SK-N-SH (cell line): ENCODE data around the gene TNFRSF11A.

Experiments
- CTCF ChIP-seq: fragments of 200-600 bp; sonication (generic); IDR thresholded peaks from 2 replicates; pipeline ENCODE4 v1.6.1; 2017; ENCODE audit warnings: antibody characterized with exemption, mild to moderate bottlenecking, moderate library complexity
- ELF1 ChIP-seq: IDR thresholded peaks from 2 replicates; pipeline ENCODE4 v1.4.0; 2012
- EP300 ChIP-seq, 2 experiments: IDR thresholded peaks; 2 replicates each; pipeline versions ENCODE4 v1.4.0 to v1.6.1; 2012; ENCODE audit warnings: borderline replicate concordance in 1 of 2, low read depth in 1 of 2, low read length in 1 of 2
- EZH2phosphoT487 ChIP-seq: fragments of 200-600 bp; sonication (generic); IDR thresholded peaks from 2 replicates; pipeline ENCODE4 v1.6.1; 2017; ENCODE audit warnings: low read depth, mixed run types, mild to moderate bottlenecking, antibody characterized with exemption, moderate library complexity, borderline replicate concordance
- FOXM1 ChIP-seq: IDR thresholded peaks from 2 replicates; pipeline ENCODE4 v1.4.0; 2012; ENCODE audit warnings: low read depth, mild to moderate bottlenecking
- GABPA ChIP-seq: IDR thresholded peaks from 2 replicates; pipeline ENCODE4 v1.4.0; 2012; ENCODE audit warnings: low read depth, mild to moderate bottlenecking
- MXI1 ChIP-seq: IDR thresholded peaks from 2 replicates; pipeline ENCODE4 v1.6.1; 2012; ENCODE audit warnings: mild to moderate bottlenecking, low read depth, low read length, improper control_type of control experiment
- POLR2AphosphoS5 ChIP-seq: IDR thresholded peaks from 2 replicates; pipeline ENCODE4 v1.6.1; 2012; ENCODE audit warnings: low read depth, low read length
- RAD21 ChIP-seq: IDR thresholded peaks from 2 replicates; pipeline ENCODE4 v1.6.1; 2012; ENCODE audit warnings: mild to moderate bottlenecking, low read length
- USF2 ChIP-seq: fragments of 150-350 bp; IDR thresholded peaks from 2 replicates; pipeline ENCODE4 v1.6.1; 2017; ENCODE audit warnings: antibody characterized with exemption, low read length, low read depth, borderline replicate concordance

DNA sequence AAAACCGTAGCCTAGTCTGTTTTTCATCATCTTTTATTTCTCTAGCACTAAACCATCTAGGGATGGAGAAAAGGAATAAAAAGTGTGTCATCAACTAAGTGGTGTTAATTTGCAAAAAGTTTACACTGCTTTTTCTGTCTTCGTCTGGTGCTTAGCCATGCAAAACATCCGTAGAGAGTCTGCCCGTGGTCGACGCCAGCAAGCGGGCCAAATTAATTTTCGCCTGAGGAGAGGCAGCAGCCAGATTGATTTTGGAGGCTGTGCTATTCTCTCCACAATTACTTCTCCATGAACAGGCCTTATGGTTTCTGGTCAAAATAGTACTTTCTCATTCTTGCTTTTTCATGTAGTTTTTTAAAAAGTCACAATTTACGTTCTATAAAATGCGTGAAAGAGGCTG, 46.3 kb downstream of the TNFRSF11A start:
- TF ChIP-seq POLR2AphosphoS5 (no peak), CTCF (no peak), MXI1 (no peak), GABPA (no peak), ELF1 (no peak), EP300 (IDR thresholded peaks at IDR 0.05; ENCODE audit: borderline replicate concordance in 1 of 2, low read depth in 1 of 2, low read length in 1 of 2) (no peak), FOXM1 (no peak), EZH2phosphoT487 (no peak), RAD21 (no peak), USF2 (no peak)
